HG02840 (cell line): Measurements from ENCODE around the gene ITPR1.
"Not testable (repeated sequence)": the region's sequence is repeated elsewhere in the genome, so short reads cannot be mapped to it uniquely, and the experiment has no call there.

Experiments
- ATAC-seq: cut with Tn5 transposase; IDR thresholded peaks from one replicate; pipeline ENCODE4 v1.9.1; 2021; ENCODE audit warnings: mild to moderate bottlenecking, moderate library complexity, moderate number of reproducible peaks; ENCODE audit not compliant: unreplicated experiment, low FRiP score

The ITPR1 gene

GRCh38 chr3:4751029-4751501 lies 257.9 kb downstream of the ITPR1 start:
- no peak for ATAC-seq

GRCh38 chr3:4751502-4752101 lies 258.5 kb downstream of the ITPR1 start:
- no peak for ATAC-seq

DNA sequence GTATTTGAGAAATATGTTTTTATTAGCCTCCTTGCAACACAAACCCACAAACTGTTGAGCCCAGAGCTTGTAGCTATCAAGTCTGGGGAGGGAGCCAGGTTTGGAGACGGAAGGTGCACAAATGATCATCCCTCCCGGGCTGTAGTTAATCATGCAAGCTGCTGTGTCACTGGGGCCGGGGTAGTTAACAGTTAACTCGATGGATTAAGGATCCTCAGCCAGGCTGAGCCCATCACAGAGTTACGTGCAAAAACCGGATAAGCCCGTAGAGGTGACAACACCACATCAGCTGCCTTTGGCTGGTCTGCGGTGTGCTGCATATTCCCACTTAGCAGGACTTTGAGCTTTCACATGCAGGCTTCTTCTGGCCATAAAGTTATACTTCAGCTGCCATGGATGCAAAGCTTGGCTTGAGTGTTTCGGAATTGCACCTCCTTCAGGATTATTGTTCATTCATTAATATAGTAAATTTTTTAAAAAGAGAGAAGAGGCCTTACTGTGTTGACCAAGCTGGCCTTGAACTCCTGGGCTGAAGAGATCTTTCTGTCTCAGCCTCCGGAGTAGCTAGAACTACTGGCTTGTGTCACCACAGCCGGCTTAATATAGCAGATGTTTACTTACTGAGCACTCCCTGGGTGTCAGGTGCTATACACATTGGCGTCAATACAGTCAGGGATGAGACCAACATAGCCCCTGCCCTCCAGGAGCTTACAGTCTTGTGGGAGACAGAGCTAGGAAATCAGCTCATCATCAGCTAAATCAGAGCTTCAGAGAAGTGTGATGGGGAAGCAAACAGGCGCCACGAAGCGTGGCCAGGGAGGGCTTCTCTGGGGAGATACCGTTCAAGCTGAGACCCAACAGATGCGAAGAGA lies 259.3 kb downstream of the ITPR1 start:
- peak; percentile 36 for ATAC-seq

DNA sequence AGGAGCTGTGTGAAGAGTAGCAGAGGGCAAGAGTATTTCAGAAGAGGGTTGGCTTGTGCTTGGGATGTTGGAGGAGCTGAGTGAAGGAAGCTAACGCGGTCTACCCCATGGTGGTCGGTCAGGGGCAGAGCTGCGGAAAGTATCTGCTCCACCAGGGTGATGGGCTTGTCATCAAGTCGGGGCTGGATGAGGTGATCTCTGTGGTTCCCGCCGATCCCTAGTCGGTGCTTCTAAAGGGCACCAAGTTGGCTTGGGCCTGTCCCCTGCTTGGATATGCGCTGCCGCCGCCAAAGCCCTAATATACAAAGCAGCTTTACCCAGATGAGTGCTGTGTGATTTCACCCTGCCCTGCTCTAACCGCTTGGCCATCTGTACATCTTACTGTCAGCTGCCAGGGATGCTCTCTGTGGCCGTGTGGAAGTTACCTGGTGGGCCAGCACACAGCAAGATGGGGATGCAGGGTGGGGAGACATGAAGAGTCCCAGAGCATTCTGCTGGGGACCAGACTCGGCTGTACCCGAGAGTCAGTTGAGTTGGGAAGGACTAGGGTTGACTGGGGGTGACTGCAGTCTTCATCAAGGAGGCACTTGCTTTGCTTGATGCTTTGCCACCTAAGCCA lies 260.0 kb downstream of the ITPR1 start:
- ATAC-seq = no peak

- peak; percentile 48 for ATAC-seq
Observed at GRCh38 chr3:4754180-4755086, 261.3 kb downstream of the ITPR1 start.

DNA sequence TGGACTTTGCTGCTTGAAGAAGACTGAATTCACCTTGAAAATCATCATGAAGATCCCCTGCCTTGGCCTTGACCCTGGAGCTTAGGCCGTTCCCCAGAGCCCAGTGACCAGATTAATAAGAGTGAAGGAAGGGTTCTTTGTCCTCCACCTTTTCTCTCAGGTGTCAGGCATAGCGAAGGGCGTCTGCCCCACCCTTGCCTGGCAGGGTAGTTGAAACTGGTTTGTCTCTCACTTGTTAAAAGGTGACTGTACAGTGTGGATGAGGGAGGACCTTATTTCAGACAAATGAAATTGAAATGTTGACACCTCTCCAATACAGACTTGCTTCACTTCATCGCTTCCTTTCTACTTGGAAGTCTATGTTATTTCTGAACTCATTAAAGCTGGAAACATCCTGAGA lies 262.4 kb downstream of the ITPR1 start:
- ATAC-seq = no peak

DNA sequence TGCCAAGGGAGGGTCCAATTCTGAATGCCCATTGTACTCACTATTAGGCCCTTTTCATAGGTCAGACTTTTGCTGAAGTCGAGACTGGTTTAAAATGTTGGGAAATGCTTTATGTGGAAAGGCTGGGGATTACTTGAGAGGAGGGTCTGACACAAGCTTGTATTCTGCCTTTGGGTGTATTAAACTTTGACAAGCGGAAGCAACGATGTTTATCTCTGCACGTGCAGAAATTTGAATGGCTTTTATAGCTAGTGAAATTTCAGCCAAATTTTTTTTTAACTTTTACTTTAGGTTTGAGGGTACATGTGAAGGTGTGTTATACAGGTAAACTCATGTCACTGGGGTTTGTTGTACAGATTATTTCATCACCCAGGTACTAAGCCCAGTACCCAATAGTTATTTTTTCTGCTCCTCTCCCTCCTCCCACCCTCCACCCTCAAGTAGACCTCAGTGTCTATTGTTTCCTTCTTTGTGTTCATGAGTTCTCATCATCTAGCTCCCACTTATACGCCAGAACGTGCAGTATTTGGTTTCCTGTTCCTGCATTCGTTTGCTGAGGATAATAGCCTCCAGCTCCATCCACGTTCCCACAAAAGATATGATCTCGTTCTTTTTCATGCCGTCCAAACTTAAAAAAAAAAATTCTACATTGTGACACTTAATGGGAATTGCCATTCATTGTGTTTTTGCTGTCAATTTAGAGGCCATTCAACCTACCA lies 263.1 kb downstream of the ITPR1 start:
- ATAC-seq = no peak

DNA sequence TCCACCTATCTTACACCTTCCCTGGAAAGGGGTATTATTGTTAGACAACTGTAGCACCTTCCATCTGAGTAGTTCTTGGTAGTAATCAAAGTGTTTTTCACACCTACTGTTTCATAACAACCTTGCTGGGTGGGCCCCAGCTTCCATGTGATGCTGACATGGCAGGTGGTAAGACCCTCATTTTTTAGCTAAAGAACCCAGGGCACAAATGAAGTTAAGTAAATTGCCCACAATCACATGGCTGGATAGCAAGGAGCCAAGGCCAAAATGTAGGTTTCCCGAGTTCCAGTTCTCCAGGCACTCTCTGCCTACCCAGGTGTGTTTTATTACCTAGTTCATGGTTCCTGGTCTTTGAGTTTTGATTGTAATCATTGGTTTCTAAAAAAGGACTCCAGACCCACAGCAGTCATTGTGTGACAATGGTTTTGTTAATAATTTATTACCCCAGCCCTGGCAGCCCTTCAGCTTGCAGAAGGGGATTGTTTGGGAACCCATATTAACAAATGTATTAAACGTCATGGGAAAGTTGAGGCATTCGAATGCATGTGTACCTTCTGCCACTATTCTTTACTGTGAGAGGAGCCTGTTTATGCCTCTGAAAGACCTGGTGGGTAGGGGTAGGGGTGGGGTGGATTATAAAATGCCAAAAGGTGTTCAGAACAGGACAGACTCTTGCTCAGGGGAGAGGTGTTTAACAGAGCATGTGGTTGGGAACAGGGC lies 263.9 kb downstream of the ITPR1 start:
- no peak for ATAC-seq

DNA sequence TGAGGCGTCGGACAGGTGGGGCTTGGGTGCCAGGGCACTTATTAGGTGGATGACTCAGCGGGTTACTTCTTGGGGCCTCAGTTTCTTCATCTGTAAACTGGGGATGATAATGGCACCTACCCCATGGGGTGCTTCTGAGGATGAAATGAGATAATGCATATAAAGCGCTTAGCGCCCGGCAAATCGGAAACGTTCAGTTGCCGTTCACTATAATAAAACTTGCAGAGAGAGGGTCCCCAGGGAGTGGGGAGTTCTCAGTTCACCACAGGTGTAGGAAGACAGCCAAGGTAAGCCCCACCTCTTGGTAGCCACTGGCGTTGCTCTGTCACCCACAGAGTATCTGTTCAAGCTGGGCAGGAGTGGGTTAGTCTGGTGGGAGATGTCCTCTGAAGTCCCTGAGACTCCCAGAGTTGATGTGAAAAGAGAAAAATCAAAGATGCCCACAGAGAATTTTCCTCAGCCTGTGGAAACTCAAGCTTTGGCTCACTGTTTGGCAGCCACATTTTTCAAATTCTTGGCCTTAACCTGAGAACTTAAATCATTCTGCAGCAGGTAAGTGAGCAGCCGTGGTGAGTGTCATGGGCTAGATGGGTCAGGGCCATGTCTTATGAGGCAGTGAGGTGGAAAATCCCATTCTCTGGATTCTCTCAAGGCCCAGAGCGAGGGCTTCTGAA lies 264.6 kb downstream of the ITPR1 start:
- ATAC-seq = no peak

DNA sequence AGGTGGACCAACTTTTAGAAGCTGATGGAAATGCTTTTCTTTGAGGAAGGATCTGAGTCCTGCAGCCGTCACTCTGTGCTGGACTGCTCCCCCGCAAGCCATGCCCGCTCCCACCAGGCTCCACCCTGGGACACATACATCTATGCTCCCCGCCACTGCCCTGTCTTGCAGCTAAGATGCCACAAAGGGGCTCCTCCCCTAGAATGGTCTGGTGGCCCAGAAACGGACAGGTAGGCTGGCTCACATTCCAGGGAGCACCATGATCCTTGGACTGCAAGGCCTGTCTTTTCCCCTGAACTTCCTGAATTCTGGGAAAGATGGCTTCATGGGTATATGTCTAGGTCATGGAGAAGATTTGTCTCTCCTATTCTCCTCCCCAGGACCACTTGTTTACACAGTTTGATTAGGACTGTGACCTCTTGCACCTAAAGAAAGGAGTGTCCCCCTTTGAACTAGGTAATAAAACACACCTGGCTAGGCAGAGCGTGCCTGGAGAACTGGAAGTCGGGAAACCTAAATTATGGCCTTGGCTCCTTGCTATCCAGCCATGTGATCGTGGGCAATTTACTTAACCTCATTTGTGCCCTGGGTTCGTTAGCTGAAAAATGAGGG lies 265.2 kb downstream of the ITPR1 start:
- no peak for ATAC-seq

- no peak for ATAC-seq
Observed at GRCh38 chr3:4758957-4759656, 266.0 kb downstream of the ITPR1 start.

DNA sequence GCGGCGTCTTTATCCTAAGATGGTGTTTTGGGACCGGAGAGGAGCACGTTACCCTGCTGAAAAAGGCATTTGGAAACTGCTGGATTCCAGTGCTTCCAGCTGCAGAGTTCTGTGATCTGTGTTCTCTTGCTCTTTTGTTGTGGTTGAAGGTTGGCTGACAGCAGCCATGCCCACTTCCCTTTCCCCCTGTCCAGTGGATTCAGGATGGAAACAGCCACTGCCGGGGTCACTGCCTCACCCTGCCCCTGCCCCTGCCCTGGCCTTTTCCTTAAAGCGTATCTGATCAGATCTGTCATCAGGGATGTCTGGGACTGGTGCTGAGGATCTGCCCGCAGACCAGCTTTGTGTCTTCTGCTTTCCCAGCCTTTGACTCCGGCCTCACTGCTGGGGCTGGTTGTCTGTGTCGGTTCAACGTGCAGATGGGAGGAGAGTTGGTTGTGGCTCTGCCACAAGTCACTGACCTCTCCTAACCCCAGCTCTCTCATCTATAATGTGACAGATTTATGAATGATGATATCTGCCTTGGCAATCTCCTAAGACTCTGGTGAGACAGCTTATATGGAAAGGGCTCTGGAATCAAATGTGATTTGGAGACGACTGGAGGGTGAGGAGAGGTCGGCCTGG lies 266.7 kb downstream of the ITPR1 start:
- no peak for ATAC-seq

DNA sequence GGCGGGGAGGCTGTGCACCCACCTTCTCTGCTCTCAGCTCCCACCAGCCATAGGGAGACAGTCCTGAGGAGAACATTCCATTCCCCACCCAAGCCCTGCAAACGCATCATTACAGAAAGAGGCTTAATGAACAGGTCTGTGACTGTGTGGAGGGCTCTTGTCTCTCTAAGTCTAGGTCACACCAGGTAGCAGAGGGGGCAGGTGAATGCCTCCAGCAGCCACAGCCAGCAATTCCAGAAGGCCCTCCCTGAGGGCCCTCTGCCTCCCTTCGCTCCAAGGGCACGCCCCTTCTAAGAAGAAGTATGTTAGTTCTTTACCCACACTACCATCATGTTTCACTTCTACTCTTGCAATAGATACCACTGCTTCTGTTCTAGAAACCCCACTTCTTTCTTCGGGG lies 268.6 kb downstream of the ITPR1 start:
- no peak for ATAC-seq

- not testable (repeated sequence) for ATAC-seq
Observed at GRCh38 chr3:4762481-4763230, 269.5 kb downstream of the ITPR1 start.

DNA sequence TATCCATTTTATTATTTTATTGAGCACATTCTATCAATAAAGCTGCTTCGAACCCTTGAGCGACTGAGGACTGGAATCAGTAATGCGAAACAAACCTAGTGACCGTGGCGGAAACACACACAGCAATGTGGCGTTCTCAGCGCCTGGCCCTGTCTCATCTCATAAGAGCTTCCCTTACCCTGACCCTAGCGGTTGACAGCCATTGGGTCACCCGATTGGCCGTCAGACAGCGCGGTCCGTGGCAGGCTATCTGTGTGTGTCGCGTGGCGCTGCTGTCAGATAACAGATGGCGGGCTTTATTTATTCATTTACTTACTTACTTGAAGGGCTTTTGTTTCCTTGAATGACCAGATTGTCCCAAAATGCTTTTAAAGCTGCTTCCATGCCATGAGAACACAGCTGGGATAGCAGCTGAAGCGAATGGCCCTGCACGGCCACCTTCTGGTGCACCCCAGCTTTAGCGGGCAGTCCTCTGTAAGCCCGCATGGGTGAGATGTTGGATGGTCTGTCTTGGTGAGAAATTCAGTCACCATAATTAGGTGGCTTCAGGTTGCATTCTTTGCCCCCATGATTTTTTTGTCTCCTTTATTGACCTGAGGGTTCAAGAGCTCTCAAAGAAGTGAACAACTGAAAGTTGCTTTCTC lies 270.6 kb downstream of the ITPR1 start:
- no peak for ATAC-seq

GRCh38 chr3:4765212-4765611 lies 272.1 kb downstream of the ITPR1 start:
- ATAC-seq = no peak
